ENCODE data around the gene CAMK2N2.
A peak's percentile ranks its signal among the peaks of the same experiment; 100 is the strongest.

CAMK2N2 gene

GRCh38 chr3:184241447-184242296, 19.7 kb downstream of the CAMK2N2 start:
- no peak for TF ChIP-seq EP300 (IDR thresholded peaks at IDR 0.05; ENCODE audit: borderline replicate concordance)
- TF ChIP-seq MAX (IDR thresholded peaks at IDR 0.05), result peak; percentile 21; the same call in 1 of the 2 replicates
- 0 out of 2 replicates have a peak, but pooled peaks have one; percentile 3 for TF ChIP-seq REST (IDR thresholded peaks at IDR 0.05; ENCODE audit: low read depth)
- no peak for TF ChIP-seq USF1 (IDR thresholded peaks at IDR 0.05)
- no peak for TF ChIP-seq CEBPB (IDR thresholded peaks at IDR 0.05)
- no peak for TF ChIP-seq ZBTB7A (IDR thresholded peaks at IDR 0.05; ENCODE audit: low read depth)
- no peak for TF ChIP-seq TCF12 (IDR thresholded peaks at IDR 0.05; ENCODE audit: low read depth)
- TF ChIP-seq TEAD4 (IDR thresholded peaks at IDR 0.05), result no peak
- no peak for TF ChIP-seq EGR1 (IDR thresholded peaks at IDR 0.05)
- TF ChIP-seq RAD21 (IDR thresholded peaks at IDR 0.05; ENCODE audit: low read depth), result peak; percentile 51
- no peak for TF ChIP-seq YY1 (IDR thresholded peaks at IDR 0.05; ENCODE audit: low read depth)
- no peak for TF ChIP-seq FOXM1 (IDR thresholded peaks at IDR 0.05; ENCODE audit: borderline replicate concordance, low read depth)
- TF ChIP-seq TAF1 (IDR thresholded peaks at IDR 0.05; ENCODE audit: low read depth), result no peak
- no peak for TF ChIP-seq NFIC (IDR thresholded peaks at IDR 0.05)
- no peak for TF ChIP-seq CREB1 (IDR thresholded peaks at IDR 0.05; ENCODE audit: low read depth)

GRCh38 chr3:184241141-184241446, 20.3 kb downstream of the CAMK2N2 start:
- TF ChIP-seq MAX (IDR thresholded peaks at IDR 0.05) (no peak), ZBTB7A (IDR thresholded peaks at IDR 0.05; ENCODE audit: low read depth) (no peak), TEAD4 (IDR thresholded peaks at IDR 0.05) (no peak), CEBPB (IDR thresholded peaks at IDR 0.05) (no peak), EP300 (IDR thresholded peaks at IDR 0.05; ENCODE audit: borderline replicate concordance) (no peak), FOXM1 (IDR thresholded peaks at IDR 0.05; ENCODE audit: borderline replicate concordance, low read depth) (no peak), RAD21 (IDR thresholded peaks at IDR 0.05; ENCODE audit: low read depth) (no peak), NFIC (IDR thresholded peaks at IDR 0.05) (no peak), USF1 (IDR thresholded peaks at IDR 0.05) (no peak), YY1 (IDR thresholded peaks at IDR 0.05; ENCODE audit: low read depth) (no peak), TCF12 (IDR thresholded peaks at IDR 0.05; ENCODE audit: low read depth) (no peak), CREB1 (IDR thresholded peaks at IDR 0.05; ENCODE audit: low read depth) (no peak), EGR1 (IDR thresholded peaks at IDR 0.05) (no peak), TAF1 (IDR thresholded peaks at IDR 0.05; ENCODE audit: low read depth) (no peak)

GRCh38 chr3:184240384-184241140, 20.8 kb downstream of the CAMK2N2 start:
- peak; percentile 95 for TF ChIP-seq REST (IDR thresholded peaks at IDR 0.05; ENCODE audit: low read depth)
- no peak for TF ChIP-seq YY1 (IDR thresholded peaks at IDR 0.05; ENCODE audit: low read depth)
- TF ChIP-seq RAD21 (IDR thresholded peaks at IDR 0.05; ENCODE audit: low read depth), result no peak
- 0 out of 2 replicates have a peak, but pooled peaks have one; percentile 28 for TF ChIP-seq TEAD4 (IDR thresholded peaks at IDR 0.05)
- no peak for TF ChIP-seq EP300 (IDR thresholded peaks at IDR 0.05; ENCODE audit: borderline replicate concordance)
- TF ChIP-seq TCF12 (IDR thresholded peaks at IDR 0.05; ENCODE audit: low read depth), result no peak
- TF ChIP-seq MAX (IDR thresholded peaks at IDR 0.05), result peak; percentile 46; the same call in 1 of the 2 replicates
- TF ChIP-seq ZBTB7A (IDR thresholded peaks at IDR 0.05; ENCODE audit: low read depth), result no peak

- TF ChIP-seq EP300 (IDR thresholded peaks at IDR 0.05; ENCODE audit: borderline replicate concordance), result no peak
- no peak for TF ChIP-seq RAD21 (IDR thresholded peaks at IDR 0.05; ENCODE audit: low read depth)
Measured at GRCh38 chr3:184239708-184240107, 21.6 kb downstream of the CAMK2N2 start.

- TF ChIP-seq FOXM1 (IDR thresholded peaks at IDR 0.05; ENCODE audit: borderline replicate concordance, low read depth) (no peak), REST (IDR thresholded peaks at IDR 0.05; ENCODE audit: low read depth) (no peak), CEBPB (IDR thresholded peaks at IDR 0.05) (no peak)
Measured at GRCh38 chr3:184239221-184239620, 22.1 kb downstream of the CAMK2N2 start.

All from Ishikawa (cell line).